PFSK-1 (cell line): ENCODE results near the gene CHST9. TPM values are rescaled to one million over a fixed set of nuclear protein-coding genes. Genes with fewer than 3 reads are reported as not detected.

Experiments used
- FOXP2 ChIP-seq: optimal IDR thresholded peaks from 2 replicates; pipeline ENCODE3; 2011; ENCODE audit warnings: borderline replicate concordance, control low read depth, inconsistent platforms; ENCODE audit not compliant: insufficient read depth; ENCODE audit errors: extremely low read length, extremely low read depth
- POLR2AphosphoS5 ChIP-seq: IDR thresholded peaks from 2 replicates; pipeline ENCODE4 v1.6.1; 2012; ENCODE audit warnings: low read depth, mild to moderate bottlenecking, control low read depth, low read length, moderate library complexity
- REST ChIP-seq, 2 experiments: IDR thresholded peaks; 2 replicates each; pipeline versions ENCODE4 v1.6.1 to v1.8.0; 2011 to 2012; ENCODE audit warnings: low read depth in 2 of 2, low read length in 2 of 2, control low read depth in 1 of 2, inconsistent platforms in 1 of 2, mild to moderate bottlenecking in 1 of 2, moderate library complexity in 1 of 2; ENCODE audit not compliant: insufficient read depth in 1 of 2
- SIN3A ChIP-seq: IDR thresholded peaks from 2 replicates; pipeline ENCODE4 v1.6.1; 2012; ENCODE audit warnings: mild to moderate bottlenecking, low read length, moderate library complexity, borderline replicate concordance; ENCODE audit not compliant: insufficient read depth
- TAF1 ChIP-seq: IDR thresholded peaks from 2 replicates; pipeline ENCODE4 v1.6.1; 2012; ENCODE audit warnings: low read length, control low read depth, borderline replicate concordance; ENCODE audit not compliant: insufficient read depth
- polyA plus RNA-seq: library from polyadenylated mRNA; unstranded; fragments of >200 nt; gene quantifications from one replicate; pipeline ENCODE4 v1.2.1, GENCODE V29; 2012; ENCODE audit warnings: low read depth, missing spikeins; ENCODE audit not compliant: insufficient read length

CHST9 gene, protein sequence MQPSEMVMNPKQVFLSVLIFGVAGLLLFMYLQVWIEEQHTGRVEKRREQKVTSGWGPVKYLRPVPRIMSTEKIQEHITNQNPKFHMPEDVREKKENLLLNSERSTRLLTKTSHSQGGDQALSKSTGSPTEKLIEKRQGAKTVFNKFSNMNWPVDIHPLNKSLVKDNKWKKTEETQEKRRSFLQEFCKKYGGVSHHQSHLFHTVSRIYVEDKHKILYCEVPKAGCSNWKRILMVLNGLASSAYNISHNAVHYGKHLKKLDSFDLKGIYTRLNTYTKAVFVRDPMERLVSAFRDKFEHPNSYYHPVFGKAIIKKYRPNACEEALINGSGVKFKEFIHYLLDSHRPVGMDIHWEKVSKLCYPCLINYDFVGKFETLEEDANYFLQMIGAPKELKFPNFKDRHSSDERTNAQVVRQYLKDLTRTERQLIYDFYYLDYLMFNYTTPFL
- polyA plus RNA-seq, result not detected

DNA sequence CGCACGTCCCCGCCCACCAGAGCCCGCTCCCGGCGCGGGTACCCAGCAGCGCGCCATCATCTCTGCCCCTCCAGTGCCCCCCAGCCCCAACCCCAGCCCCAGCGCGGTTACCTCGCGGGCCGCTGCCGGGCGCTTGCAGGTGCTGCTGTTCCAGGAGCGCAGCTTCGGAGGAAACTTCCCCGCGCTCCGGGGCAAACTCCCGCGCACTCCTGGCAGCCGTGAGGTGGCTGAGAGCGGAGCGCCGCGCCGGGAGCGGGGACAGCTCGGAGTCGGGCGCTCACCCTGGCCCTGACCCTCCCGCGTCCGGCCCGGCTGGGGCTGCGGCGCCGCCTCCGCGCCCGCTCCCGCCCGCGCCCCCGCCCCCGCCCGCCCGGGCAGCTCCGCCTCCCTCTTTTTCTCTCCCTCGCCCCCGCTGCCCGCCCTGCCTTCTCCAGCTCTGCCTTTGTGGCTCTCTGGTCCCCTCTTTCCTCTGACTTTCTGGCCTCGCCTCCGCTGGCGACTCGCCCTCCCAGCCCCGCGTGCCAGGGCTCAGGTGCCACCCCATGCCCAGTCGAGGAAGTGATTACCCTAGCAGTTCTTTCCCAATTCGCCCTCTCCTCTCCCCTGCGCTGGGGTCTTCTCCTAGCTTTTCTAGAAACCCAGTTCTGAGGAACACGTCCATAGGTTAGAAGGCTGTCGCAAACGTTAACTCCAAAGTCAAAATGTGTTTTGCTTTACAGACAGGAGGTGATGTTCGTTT, at the start of gene CHST9:
Gene CHST9, minus strand, starts transcription at position 284 of the 739 bp plus-strand sequence. CDS start 42,499 bp downstream, outside the sequence.
- TF ChIP-seq FOXP2 (no peak), POLR2AphosphoS5 (no peak), SIN3A (no peak), REST (IDR thresholded peaks at IDR 0.05; ENCODE audit: insufficient read depth in 1 of 2, low read depth in 2 of 2, low read length in 2 of 2) (no peak), TAF1 (no peak)

- TF ChIP-seq POLR2AphosphoS5, result no peak
- TF ChIP-seq FOXP2, result no peak
- no peak for TF ChIP-seq REST (IDR thresholded peaks at IDR 0.05; ENCODE audit: insufficient read depth in 1 of 2, low read depth in 2 of 2, low read length in 2 of 2)
- TF ChIP-seq TAF1, result no peak
- no peak for TF ChIP-seq SIN3A
Observed at GRCh38 chr18:27227721-27228120, 42.6 kb upstream of the CHST9 start.

DNA sequence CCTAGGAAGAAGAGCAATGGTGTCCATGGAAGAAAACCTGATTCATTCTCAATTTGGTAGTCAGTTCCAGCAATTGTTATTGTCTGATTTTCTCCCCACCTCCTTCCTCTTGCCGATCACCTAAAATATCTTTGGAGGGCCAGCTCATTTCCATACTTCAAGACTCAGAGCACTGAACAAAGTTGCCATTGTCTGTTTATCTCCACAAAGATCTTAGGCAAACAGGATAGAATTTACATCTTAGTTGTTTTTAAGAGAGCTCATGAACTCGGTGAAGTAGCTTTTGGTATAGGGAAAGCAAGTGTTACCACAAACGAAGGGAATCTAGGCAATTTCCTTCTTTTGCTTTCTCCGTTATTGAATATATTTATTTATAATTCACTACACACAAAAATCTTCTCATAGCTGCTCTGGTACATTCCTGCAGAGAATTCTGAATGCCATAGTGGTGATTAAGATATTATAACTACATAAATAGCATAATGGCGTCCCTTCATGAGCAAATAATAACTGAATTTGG, 41.5 kb upstream of the CHST9 start:
- TF ChIP-seq POLR2AphosphoS5, result no peak
- TF ChIP-seq TAF1, result no peak
- no peak for TF ChIP-seq FOXP2
- TF ChIP-seq SIN3A, result no peak
- TF ChIP-seq REST (IDR thresholded peaks at IDR 0.05; ENCODE audit: insufficient read depth in 1 of 2, low read depth in 2 of 2, low read length in 2 of 2), result no peak

GRCh38 chr18:27225947-27226481, 40.9 kb upstream of the CHST9 start:
- TF ChIP-seq POLR2AphosphoS5, result no peak

GRCh38 chr18:27223526-27224291, 38.6 kb upstream of the CHST9 start:
- TF ChIP-seq TAF1 (no peak), POLR2AphosphoS5 (no peak), FOXP2 (no peak), REST (IDR thresholded peaks at IDR 0.05; ENCODE audit: insufficient read depth in 1 of 2, low read depth in 2 of 2, low read length in 2 of 2) (no peak), SIN3A (no peak)
